AG08396 (cell line): ENCODE data around the gene ETHE1.

Experiments used
- DNase-seq: peaks from one replicate; pipeline ENCODE4 v3.0.0; 2012; ENCODE audit warnings: low spot score, mixed read lengths

ETHE1 gene

DNA sequence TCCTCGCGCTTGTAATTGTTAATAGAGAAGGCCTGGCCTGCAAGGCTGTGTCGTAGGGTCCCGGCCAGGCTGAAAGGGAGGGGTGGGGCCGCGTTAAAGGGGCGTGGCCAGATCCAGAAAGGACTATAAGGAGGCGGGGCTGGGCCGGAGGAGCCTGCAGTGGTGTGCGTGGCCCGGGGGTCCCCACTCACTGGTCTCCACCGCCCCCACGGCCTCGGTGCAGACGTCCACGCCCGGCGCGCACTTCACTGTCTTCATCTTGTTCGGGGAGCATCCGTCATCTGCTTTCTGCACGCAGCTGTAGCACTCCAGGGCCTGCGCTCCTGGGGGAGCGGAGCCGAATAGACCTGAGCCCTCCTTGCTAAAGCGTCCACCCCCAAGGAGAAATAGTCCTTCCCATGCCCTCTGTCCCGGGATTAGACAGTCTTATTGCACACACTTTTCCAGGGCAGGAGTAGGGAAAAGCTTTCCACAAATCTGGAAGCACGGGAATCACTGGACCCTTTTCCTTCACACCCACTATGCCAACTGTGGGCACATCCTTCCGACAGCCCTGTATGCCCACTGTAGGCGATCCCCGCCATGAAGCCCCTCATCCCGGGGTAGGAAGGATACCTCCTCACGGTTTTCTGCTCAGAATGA, 62.7 kb downstream of the ETHE1 start:
- no peak for DNase-seq

DNA sequence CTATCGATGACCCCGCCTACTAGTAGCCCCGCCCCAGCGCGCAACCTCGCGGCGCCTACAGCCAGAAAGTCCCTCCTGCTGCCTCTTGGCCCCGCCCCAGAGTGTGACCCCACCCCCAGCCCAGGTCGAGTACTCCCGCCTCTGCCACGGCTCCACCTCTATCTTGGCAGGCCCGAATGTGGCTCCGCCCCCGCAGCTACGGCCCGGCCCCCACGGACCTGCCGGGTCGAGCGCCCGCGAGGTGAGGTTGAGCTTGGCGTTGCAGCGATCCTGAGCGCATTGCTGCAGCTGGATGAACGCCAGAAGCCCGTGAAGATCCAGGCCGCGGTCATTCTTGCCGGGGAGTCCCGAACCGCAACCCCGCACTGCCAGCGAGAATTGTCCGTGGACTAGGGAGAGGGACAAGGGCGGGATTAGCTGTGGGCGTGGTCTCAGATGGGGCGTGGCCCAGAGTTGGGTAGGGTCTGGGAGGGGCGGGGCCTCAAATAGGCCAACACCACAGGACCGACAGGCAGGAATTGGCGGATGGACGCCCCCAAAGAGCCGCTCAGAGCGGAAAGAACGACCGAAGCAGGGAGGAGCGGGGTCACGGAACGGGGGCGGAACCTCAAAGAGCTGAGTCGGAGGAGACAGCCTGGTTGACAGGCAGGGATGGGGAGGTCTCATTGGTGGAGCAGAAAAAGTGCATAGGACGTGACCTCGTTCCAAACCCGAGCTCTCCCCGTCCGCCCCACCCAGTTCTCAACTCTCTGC, 63.4 kb downstream of the ETHE1 start:
- peak; percentile 93 for DNase-seq

DNA sequence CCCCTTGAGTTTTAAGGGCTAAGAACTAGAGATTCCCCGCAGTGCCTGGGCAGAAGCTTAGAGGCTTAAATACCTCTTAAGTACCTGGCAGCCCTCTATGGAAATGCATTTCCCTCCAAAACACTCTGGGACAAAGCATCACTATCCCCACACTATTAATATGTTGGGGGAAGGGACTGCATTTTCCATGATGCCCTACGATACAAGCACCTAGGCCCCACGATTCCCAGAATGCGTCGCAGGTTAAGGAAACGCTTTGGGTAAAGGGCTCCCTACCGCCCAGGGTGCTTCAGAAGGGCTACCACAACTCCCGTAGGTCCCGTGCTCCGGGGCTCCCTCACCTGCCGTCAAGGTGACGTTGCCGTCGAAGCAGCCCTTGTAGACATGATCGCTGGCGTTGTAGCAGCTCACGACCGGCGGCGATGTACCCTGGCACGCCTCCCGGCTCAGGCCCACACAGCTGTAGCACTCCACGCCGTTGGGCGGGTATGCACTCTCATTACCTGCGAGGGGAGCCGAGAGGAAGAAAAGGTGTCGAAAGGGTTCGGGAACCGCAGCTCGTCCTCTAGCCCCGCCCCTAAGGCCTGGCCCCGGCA, 64.1 kb downstream of the ETHE1 start:
- no peak for DNase-seq

DNA sequence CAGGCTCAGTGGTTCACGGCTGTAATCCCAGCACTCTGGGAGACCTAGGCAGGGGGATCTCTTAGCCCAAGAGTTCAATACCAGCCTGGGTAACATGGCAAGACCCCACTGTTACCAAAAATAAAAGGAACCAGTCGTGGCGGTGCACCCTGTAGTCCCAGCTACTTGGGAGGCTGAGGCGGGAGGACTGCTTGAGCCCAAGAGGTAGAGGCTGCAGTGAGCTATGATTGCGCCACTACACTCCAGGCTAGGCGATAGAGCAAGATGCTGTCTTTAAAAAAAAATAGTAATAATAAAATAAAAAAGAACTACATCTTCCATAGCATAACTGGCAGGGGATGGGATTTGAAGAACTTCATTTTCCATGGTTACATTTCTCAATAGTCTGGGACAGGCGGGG, 64.6 kb downstream of the ETHE1 start:
- no peak for DNase-seq

DNA sequence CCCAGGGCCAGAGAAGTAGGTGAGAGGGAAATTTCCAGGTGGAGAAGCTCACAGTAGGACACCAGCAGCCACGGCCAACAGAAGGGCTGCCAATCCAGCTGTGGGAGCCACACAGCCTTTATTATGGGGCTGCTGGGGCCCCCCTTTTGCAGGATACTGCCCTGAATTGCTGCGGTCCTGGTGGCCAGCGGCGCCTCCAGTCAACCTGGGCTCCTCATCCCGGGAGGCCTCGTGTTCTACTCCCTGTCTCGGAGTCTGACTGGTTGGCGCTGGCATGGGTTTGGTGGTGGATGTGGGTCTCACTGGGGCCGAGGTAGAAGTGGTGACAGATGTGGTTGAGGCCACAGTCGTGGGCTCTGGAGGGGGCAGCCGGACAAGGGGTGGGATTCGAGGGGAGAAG, 65.7 kb downstream of the ETHE1 start:
- DNase-seq = no peak

DNA sequence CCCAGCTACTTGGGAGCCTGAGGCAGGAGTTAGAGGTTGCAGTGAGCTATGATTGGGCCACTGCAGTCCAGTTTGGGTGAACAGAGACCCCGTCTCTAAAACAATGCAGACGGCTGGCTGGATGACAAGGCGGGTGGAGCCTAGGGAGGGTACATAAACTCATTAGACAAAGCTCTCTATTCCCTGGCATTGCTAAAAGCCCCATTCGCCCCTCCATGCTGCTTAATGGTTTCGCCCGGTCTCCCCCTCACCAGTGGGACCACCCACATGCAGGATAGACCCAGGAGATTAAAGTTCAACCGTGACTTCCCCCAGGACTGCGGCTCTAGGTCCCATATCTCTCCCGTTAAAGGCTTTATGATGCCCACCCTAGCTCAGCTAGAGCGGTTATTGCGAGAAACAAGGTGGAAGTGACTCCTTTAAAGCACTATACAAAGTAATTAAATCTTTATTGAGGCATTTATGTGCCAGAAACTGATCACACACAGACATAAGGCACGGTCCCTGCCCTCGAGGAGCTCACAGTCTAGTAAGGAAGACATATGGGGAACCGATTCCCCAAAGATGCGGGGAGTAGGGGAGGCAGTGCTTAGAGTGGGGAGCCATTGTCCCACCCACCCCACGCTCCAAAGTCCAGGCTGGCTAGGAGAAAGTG, 66.5 kb downstream of the ETHE1 start:
- no peak for DNase-seq

DNA sequence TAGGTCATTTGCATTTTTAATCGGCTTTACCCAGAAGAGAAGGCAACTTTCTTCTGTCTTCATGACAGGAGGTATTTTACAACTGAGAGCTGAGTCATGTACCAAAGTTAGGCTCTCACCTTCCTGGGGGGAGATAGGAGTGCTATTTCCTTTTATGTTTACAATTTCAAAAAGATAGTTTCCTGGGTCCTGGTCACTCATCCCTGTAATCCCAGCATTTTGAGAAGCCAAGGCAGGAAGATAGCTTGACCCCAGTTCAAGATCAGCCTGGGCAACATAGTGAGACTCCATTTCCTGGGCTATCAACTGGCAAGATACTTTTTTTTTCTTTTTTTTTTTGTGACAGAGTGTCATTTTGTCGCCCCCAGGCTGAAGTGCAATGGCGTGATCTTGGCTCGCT, 69.2 kb downstream of the ETHE1 start:
- no peak for DNase-seq
